Stimulated activated CD8-positive, alpha-beta memory T cell treated with anti-CD3 and anti-CD28 coated beads, Interleukin-12 subunit alpha, Interleukin-12 subunit beta, amount 100 ng/mL, for 1 hour (primary cell): ENCODE measurements around the gene LSM5.

ENCODE experiments used
- DNase-seq: peaks from one replicate; pipeline ENCODE4 v3.0.0-alpha.2; 2020; ENCODE audit warnings: low read depth

Gene LSM5

DNA sequence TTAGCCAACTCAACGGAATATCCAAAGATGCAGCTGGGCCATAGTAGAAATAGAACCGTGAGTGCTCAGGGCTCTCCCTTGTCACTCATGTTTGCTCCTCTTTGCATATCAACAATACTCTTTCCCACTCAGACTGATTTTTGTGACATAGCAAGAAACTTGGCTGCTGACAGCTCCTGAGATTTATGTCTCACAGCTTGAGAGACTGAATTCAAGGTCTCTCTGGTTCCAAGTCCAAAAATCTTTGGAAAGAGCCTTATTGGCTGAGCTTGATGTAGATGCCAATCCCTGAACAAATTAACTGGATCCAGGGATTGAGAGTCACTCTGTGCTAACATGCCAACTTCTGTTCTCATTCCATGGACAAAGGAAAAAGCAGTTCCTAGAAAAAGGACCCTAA lies 30.4 kb downstream of the LSM5 start:
- DNase-seq = no peak

DNA sequence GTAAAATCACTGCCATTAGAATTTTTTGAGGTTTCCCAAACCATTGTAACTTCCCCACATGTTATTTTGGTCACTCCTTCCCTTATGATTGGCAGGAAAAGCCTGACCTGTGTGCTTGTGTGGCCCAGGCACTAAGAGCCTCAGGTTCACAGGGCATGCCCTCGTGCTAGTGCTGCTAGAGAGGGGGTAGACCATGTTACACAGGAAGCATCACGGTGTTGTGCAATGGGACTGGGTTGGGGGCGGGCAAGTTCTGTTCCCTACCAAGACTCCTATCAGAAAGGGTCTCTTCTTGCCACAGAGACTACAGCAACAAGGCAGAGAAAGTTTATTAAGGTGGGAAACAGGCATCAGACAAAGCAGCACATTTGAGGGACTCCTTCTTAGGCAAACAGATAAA lies 32.2 kb downstream of the LSM5 start:
- DNase-seq = no peak

DNA sequence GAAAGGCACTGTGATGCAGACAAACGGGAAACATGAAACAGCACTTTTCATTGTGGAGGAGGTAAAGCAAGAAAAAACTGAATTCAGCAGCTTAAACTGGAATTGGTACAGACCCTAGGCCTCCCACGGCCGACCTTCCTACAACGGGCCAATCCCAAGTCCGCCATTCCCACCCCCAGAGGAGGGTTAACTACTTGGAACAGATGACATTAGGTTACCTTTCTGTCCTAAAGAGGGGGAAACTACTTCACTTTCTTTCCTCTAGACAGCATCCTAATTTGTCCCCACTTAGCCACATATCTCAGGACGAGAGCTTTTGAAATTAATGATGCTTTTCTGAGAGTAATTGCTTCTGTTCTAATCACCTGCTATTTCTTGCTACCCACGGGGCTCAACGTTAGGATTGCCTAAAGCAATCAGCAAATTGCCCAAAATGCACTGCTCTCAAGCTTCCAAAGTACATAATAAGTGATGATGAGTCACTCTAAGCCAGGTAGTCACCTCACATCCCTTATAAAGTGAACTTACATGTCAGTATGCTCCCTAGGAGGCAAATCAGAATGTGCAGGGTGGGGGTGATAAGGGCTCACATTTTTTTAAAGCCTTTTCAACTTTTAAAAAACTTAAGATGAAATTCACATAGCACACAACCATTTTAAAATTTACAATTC lies 36.7 kb downstream of the LSM5 start:
- no peak for DNase-seq

DNA sequence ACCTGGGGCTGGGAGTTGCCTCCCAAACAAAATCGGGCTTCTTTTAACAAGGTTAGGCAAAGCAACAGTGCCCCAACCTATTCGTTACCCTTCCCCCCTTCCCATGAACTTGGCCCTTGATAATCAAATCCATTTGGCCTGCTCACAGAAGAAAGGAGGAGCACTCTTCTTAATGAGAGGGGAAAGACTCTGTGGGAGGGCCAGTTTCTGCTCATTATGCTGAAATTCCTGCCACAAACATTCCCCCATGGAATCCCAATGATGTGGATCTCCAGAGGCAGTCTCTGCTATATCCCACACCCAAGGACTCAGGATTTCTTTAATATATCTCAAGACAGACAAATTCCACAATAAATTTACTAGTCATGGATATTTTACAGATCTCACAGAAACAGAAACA lies 43.0 kb downstream of the LSM5 start:
- DNase-seq = no peak

DNA sequence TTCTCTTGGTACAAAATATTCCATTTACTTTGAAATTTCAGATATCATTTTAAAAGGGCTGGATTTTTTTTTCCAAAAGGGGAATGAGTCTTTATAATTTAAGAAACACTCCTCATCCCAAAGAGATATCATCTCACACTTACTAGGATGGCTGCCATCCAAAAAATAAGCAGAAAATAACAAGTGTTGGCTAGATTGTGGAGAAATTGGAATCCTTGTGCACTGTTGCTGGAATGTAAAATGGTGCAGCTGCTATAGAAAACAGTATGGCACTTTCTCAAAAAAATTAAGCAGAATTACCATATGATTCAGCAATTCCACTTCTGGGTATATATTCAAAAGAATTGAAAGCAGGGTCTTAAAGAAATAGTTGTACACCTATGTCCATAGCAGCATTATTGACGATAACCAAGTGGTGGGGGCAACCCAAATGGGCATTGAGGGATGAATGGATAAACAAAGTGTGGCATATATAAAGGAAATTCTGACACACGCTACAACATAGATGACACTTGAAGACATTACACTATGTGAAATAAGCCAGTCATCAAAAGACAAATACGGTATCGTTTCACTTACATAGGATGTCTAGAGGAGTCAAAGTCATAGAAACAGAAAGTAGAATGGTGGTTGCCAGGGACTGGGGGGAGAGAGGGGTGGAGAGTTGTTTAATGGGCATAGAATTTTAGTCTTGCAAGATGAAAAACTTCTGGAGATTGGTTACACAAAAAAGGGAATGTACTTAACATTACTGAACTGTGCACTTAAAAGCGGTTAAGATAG lies 53.8 kb downstream of the LSM5 start:
- DNase-seq = no peak
